ENCODE data around the gene RASAL2. TPM values are rescaled to one million over a fixed set of nuclear protein-coding genes. Genes with fewer than 3 reads are reported as not detected.

Gene RASAL2
- total and polyA plus RNA-seq, 9 of the 15 experiments (the other 6 are each of a cell fraction or from before 2014, with no cell fraction given) = 0.13 to 1.0 (median 0.62) TPM

DNA sequence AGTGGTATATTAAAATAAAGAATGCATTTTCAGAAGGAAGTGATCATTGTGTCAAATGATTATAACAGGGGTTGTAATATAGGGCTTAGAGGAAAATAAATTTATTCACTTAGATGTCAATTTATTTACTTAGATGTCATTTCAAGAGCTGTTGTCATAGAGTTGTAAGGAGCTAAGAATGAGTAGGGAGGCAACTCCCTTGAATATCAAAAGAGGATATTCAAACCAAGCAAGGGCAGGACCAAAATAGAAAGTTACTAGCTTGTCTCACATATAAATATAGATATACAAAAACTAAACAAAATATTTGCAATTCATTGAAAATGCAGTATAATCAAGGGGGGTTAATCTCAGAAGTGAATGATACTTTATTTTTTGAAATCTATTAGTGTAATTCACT, 16.0 kb upstream of the RASAL2 start:
- Histone ChIP-seq H3K27me3 (ENCODE audit: control insufficient read depth in 2 of 2, insufficient read depth in 2 of 2, low read length in 2 of 2) (no peaks in the 10 kb centered on the region), H4K20me1 (replicated peaks; ENCODE audit: control insufficient read depth, insufficient read depth, low read length) (no peaks in the 10 kb centered on the region), H3K9me1 (ENCODE audit: control insufficient read depth, insufficient read depth, low read length) (no peaks in the 10 kb centered on the region), H3K9me3 (replicated peaks; ENCODE audit: control insufficient read depth, insufficient read depth, low read depth, low read length) (no peaks in the 10 kb centered on the region), H3K27ac (ENCODE audit: extremely low read depth, low read depth, low read length) (no peak overlapping the region), H3K4me1 (replicated peaks in 1 of 2; ENCODE audit: control insufficient read depth in 2 of 2, insufficient read depth in 2 of 2, low read length in 2 of 2) (no peaks in the 10 kb centered on the region), H3K4me3 (no peak overlapping the region), H3K36me3 (ENCODE audit: control insufficient read depth, insufficient read depth, low read length) (no peaks in the 10 kb centered on the region), H3K79me2 (ENCODE audit: control insufficient read depth, insufficient read depth, low read length) (no peaks in the 10 kb centered on the region), H2AFZ (ENCODE audit: low read depth, low read length) (no peak overlapping the region), H3K4me2 (ENCODE audit: insufficient read depth, low read length) (no peak overlapping the region), H3K9ac (ENCODE audit: insufficient read depth in 1 of 2, low read depth in 2 of 2, low read length in 2 of 2) (no peak overlapping the region)
- TF ChIP-seq GATA2 (CRISPR knock-in tag; IDR thresholded peaks at IDR 0.05) = no peak
- ChIA-PET CTCF (ENCODE audit: low intra/inter-chr PET ratio) (no interaction called here), POLR2A (interaction anchor here (0.8 kb wide), 1 partner anchor 968 kb away, joined by 3 read pairs; no protein-coding TSS in a partner anchor)
- intact Hi-C loops (cut with micrococcal nuclease) (no loop called here), in situ Hi-C loops (cut with MboI) (no loop called here)
- FAIRE-seq (no peak), DNase-seq (ENCODE audit: extremely low read depth in 1 of 4, low spot score in 3 of 4) (no peak), ATAC-seq (no peak)
- BruUV-seq (replicated peaks) = no TSS peak

DNA sequence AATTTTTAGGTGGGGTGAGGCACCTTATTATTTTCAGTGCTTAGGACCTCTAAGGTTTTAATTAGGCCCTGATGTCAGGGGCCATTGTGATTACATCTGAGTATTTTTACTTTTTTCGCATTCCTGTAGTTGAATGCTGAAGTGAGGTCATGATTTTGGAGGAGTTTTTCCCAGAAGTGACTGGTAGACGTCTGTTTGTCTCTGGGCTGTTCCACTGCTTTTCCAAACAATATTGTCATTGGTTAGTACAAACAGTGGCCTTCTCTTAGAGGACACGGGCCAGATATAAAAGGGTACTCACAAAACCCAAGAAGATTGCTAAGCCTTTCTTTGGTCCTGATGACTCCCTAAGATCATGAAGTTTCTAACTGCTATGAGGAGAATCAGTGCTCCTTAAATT, 7.6 kb upstream of the RASAL2 start:
- no peaks in the 10 kb centered on the region for H3K27me3 ChIP-seq (ENCODE audit: control insufficient read depth in 2 of 2, insufficient read depth in 2 of 2, low read length in 2 of 2)
- whole genome bisulfite sequencing (ENCODE audit: insufficient coverage, low coverage, missing lambda C conversion rate) = 0% methylated on average over 3 of the region's 3 CpGs
- H3K79me2 ChIP-seq (ENCODE audit: control insufficient read depth, insufficient read depth, low read length) = no peaks in the 10 kb centered on the region
- no peaks in the 10 kb centered on the region for H3K9me3 ChIP-seq (replicated peaks; ENCODE audit: control insufficient read depth, insufficient read depth, low read depth, low read length)
- in situ Hi-C loops (cut with MboI) = no loop called here
- no TSS peak for BruUV-seq (replicated peaks)
- no peaks in the 10 kb centered on the region for H3K9me1 ChIP-seq (ENCODE audit: control insufficient read depth, insufficient read depth, low read length)
- POLR2A ChIA-PET = interaction anchor here (1.0 kb wide), 1 partner anchor 11 kb away, joined by 5 read pairs; no protein-coding TSS in a partner anchor
- H3K36me3 ChIP-seq (ENCODE audit: control insufficient read depth, insufficient read depth, low read length) = no peaks in the 10 kb centered on the region
- FAIRE-seq (no peak), ATAC-seq (no peak), DNase-seq (ENCODE audit: extremely low read depth in 1 of 4, low spot score in 3 of 4) (no peak)
- no peaks in the 10 kb centered on the region for H3K4me1 ChIP-seq (replicated peaks in 1 of 2; ENCODE audit: control insufficient read depth in 2 of 2, insufficient read depth in 2 of 2, low read length in 2 of 2)
- intact Hi-C loops (cut with micrococcal nuclease) = no loop called here
- H3K4me3 ChIP-seq = no peak overlapping the region
- TF ChIP-seq HDAC3 (IDR thresholded peaks at IDR 0.05; ENCODE audit: borderline replicate concordance, partially characterized antibody) = no peak
- TF ChIP-seq MAFK (IDR thresholded peaks at IDR 0.05; ENCODE audit: low read length) = no peak
- TF ChIP-seq NELFE (IDR thresholded peaks at IDR 0.05; ENCODE audit: insufficient read depth, insufficient read length) = no peak
- no peak for TF ChIP-seq ZBTB8A (IDR thresholded peaks at IDR 0.05; ENCODE audit: partially characterized antibody)
- no peak for TF ChIP-seq HLTF (IDR thresholded peaks at IDR 0.05)
- TF ChIP-seq TCF7 (IDR thresholded peaks at IDR 0.05; ENCODE audit: borderline replicate concordance) = no peak
- TF ChIP-seq, protein P1, sequence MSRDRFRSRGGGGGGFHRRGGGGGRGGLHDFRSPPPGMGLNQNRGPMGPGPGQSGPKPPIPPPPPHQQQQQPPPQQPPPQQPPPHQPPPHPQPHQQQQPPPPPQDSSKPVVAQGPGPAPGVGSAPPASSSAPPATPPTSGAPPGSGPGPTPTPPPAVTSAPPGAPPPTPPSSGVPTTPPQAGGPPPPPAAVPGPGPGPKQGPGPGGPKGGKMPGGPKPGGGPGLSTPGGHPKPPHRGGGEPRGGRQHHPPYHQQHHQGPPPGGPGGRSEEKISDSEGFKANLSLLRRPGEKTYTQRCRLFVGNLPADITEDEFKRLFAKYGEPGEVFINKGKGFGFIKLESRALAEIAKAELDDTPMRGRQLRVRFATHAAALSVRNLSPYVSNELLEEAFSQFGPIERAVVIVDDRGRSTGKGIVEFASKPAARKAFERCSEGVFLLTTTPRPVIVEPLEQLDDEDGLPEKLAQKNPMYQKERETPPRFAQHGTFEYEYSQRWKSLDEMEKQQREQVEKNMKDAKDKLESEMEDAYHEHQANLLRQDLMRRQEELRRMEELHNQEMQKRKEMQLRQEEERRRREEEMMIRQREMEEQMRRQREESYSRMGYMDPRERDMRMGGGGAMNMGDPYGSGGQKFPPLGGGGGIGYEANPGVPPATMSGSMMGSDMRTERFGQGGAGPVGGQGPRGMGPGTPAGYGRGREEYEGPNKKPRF (IDR thresholded peaks at IDR 0.05; ENCODE audit: low read depth, low read length) = no peak
- no peak for TF ChIP-seq CBX2 (IDR thresholded peaks at IDR 0.05; ENCODE audit: insufficient read depth, low read length, poor library complexity, severe bottlenecking)
- TF ChIP-seq EWSR1 (IDR thresholded peaks at IDR 0.05; ENCODE audit: borderline replicate concordance, low read depth, partially characterized antibody) = no peak
- no peak overlapping the region for H3K9ac ChIP-seq (ENCODE audit: insufficient read depth in 1 of 2, low read depth in 2 of 2, low read length in 2 of 2)
- no peak overlapping the region for H3K27ac ChIP-seq (ENCODE audit: extremely low read depth, low read depth, low read length)
- CTCF ChIA-PET (ENCODE audit: low intra/inter-chr PET ratio) = no interaction called here
- no peaks in the 10 kb centered on the region for H4K20me1 ChIP-seq (replicated peaks; ENCODE audit: control insufficient read depth, insufficient read depth, low read length)
- H2AFZ ChIP-seq (ENCODE audit: low read depth, low read length) = no peak overlapping the region
- H3K4me2 ChIP-seq (ENCODE audit: insufficient read depth, low read length) = no peak overlapping the region

Measured in K562 (cell line).